Measurements from ENCODE around the gene CD79B. TPM values are rescaled to one million over a fixed set of nuclear protein-coding genes. Genes with fewer than 3 reads are reported as not detected.

CD79B gene
- total RNA-seq, 1 donor from 2014 or later = not detected

DNA sequence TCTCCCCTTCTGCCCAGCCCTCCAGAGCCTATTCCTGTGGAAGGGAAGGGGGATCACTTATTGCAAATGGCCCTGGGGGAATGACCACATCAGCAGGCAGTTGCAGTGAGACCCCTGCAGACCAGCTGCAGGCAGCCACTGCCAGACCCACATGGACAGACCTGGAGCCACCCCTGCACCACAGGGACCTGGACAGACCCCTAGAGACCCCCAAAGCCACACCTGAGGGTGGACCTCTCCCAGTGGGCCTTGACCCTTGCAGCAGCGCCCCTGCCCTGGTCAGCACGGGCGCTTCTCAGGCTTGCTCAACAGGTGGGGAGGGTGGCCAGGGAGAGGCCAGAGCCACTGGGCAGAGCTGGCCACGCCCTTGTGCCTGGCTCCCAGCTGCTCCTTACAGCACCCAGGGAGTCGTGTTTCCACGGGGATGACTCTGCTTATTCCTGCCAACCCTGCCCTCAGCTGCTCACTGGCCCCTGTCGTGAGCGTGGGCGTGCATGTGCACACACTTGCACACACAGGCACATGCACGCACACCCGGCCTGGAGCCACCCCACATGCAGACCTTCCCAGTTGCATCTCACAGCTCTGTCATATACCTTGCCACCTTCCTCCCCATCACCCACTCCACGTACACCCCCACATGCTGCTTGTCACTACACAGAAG is 41.9 kb upstream of the CD79B start:
- Histone ChIP-seq H3K36me3 (no peaks in the 10 kb centered on the region), H3K27me3 (no peaks in the 10 kb centered on the region), H3K4me1 (no peaks in the 10 kb centered on the region), H3K27ac (no peak overlapping the region), H3K4me3 (no peak overlapping the region), H3K9me3 (no peaks in the 10 kb centered on the region)
- TF ChIP-seq, protein P1, sequence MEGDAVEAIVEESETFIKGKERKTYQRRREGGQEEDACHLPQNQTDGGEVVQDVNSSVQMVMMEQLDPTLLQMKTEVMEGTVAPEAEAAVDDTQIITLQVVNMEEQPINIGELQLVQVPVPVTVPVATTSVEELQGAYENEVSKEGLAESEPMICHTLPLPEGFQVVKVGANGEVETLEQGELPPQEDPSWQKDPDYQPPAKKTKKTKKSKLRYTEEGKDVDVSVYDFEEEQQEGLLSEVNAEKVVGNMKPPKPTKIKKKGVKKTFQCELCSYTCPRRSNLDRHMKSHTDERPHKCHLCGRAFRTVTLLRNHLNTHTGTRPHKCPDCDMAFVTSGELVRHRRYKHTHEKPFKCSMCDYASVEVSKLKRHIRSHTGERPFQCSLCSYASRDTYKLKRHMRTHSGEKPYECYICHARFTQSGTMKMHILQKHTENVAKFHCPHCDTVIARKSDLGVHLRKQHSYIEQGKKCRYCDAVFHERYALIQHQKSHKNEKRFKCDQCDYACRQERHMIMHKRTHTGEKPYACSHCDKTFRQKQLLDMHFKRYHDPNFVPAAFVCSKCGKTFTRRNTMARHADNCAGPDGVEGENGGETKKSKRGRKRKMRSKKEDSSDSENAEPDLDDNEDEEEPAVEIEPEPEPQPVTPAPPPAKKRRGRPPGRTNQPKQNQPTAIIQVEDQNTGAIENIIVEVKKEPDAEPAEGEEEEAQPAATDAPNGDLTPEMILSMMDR (IDR thresholded peaks at IDR 0.05) = no peak
- intact Hi-C loops (cut with DNase I) = no loop called here
- no peak for DNase-seq (ENCODE audit: low spot score in 2 of 2)

DNA sequence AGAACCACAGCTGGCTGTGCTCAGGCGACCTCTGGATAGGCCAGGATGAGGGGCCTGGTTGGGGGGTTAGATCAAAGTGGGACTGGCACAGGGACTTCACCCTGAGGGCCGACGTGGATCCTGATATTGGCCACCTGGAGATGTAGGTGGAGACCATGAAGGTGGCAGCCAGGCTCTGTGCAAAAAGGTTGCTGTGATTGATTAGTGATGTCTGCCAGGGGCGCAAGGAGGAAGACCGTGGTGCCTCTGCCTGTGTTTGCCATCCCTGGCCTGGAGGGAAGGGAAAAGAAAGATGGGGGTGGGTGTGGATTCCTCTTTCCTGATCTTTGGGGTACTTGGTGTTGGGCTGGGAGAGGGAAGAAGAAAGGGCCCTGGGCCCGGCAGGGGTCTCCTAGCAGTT is 41.1 kb upstream of the CD79B start:
- Histone ChIP-seq H3K27me3 (no peaks in the 10 kb centered on the region), H3K4me3 (no peak overlapping the region), H3K36me3 (no peaks in the 10 kb centered on the region), H3K9me3 (no peaks in the 10 kb centered on the region), H3K27ac (no peak overlapping the region), H3K4me1 (no peaks in the 10 kb centered on the region)
- TF ChIP-seq, protein P1 (IDR thresholded peaks at IDR 0.05) = no peak
- intact Hi-C loops (cut with DNase I) = no loop called here
- no peak for DNase-seq (ENCODE audit: low spot score in 2 of 2)

DNA sequence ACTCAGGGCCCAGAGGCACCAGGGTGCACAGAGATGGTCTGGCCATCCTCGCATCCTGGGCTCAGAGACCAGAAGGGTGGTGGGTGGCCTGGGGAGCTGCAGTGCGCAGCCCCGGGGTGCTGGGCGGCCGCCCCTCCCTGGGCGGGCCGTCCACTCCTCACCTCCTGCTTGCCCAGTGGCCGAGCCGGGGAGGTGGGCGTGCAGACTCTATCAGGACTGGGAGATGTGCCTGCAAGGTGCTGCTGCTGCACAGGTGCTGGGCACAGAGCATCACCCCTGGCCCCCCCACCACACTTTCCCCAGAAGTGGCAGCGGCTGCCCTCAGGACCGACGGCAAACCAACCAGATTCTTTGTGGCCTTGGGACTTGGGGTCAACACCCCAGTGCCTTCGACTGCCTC is 40.7 kb upstream of the CD79B start, which contains the start of gene SCN4A:
TSS of gene SCN4A (minus strand) at position 123 of the 400 bp plus-strand sequence. CDS start at position 46, 77 bp downstream.
- TF ChIP-seq, protein P1 (IDR thresholded peaks at IDR 0.05) = no peak
- no peaks in the 10 kb centered on the region for H3K4me1 ChIP-seq
- DNase-seq (ENCODE audit: low spot score in 2 of 2) = no peak
- intact Hi-C loops (cut with DNase I) = no loop called here
- no peak within 1 kb of the TSS for H3K4me3 ChIP-seq
- H3K27me3 ChIP-seq = no peaks in the 10 kb centered on the region
- H3K36me3 ChIP-seq = no peaks in the 10 kb centered on the region
- no peak within 1 kb of the TSS for H3K27ac ChIP-seq
- no peaks in the 10 kb centered on the region for H3K9me3 ChIP-seq

DNA sequence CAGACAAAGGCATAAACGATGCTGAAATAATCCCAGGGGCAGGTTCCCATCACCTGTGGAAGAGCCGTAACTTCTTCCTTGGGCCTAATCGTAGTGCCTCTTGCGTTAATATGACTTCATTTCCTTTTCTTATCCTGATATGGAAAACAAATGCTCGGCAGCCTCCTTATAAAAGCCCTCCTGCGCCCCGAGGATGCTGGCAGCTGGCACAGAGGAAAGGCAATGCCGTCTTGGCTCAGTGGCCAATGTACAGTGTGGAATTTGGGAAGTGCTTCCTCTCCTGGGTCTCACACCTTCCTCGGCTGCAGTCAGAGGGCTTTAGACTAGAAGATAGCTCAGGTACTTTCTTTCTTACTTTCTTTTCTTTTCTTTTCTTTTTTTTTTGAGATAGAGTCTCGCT is 37.1 kb upstream of the CD79B start:
- no peak for DNase-seq (ENCODE audit: low spot score in 2 of 2)
- Histone ChIP-seq H3K27ac (no peak overlapping the region), H3K27me3 (no peaks in the 10 kb centered on the region)

DNA sequence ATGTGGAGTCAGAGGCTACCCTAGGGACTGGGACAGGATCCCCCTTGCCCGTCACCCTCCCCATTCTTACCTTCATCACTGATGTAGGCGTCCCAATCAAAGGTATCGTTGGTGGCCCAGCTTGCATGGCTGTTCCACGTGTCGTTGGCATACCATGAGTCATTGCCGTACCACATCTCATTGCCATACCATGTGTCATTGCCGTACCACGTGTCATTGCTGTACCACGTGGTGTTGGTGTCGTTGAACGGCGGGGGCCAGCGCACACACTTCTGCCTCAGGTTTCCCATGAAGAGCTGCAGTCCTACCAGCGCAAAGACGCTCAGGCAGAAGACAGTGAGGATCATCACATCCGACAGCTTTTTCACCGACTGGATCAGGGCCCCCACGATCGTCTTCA is 35.8 kb upstream of the CD79B start:
- H3K27ac ChIP-seq = no peak overlapping the region
- TF ChIP-seq, protein P1 (IDR thresholded peaks at IDR 0.05) = no peak
- intact Hi-C loops (cut with DNase I) = no loop called here
- no peak overlapping the region for H3K4me3 ChIP-seq
- H3K27me3 ChIP-seq = no peaks in the 10 kb centered on the region
- no peaks in the 10 kb centered on the region for H3K9me3 ChIP-seq
- no peak for DNase-seq (ENCODE audit: low spot score in 2 of 2)
- H3K4me1 ChIP-seq = no peaks in the 10 kb centered on the region
- no peaks in the 10 kb centered on the region for H3K36me3 ChIP-seq

More for the DNA sequence above, 37.1 kb upstream of the CD79B start:
- Histone ChIP-seq H3K4me3 (no peak overlapping the region), H3K36me3 (no peaks in the 10 kb centered on the region), H3K4me1 (no peaks in the 10 kb centered on the region), H3K9me3 (no peaks in the 10 kb centered on the region)
- TF ChIP-seq, protein P1 (IDR thresholded peaks at IDR 0.05) = no peak
- intact Hi-C loops (cut with DNase I) = no loop called here

Data from ascending aorta (tissue), 2 donors.